ENCODE measurements around the gene GNB1. TPM values are rescaled to one million over a fixed set of nuclear protein-coding genes. Genes with fewer than 3 reads are reported as not detected.

The GNB1 gene
- total and polyA plus RNA-seq, 9 of the 15 experiments (the other 6 are each of a cell fraction or from before 2014, with no cell fraction given): 34.3 to 388 (median 114) TPM

DNA sequence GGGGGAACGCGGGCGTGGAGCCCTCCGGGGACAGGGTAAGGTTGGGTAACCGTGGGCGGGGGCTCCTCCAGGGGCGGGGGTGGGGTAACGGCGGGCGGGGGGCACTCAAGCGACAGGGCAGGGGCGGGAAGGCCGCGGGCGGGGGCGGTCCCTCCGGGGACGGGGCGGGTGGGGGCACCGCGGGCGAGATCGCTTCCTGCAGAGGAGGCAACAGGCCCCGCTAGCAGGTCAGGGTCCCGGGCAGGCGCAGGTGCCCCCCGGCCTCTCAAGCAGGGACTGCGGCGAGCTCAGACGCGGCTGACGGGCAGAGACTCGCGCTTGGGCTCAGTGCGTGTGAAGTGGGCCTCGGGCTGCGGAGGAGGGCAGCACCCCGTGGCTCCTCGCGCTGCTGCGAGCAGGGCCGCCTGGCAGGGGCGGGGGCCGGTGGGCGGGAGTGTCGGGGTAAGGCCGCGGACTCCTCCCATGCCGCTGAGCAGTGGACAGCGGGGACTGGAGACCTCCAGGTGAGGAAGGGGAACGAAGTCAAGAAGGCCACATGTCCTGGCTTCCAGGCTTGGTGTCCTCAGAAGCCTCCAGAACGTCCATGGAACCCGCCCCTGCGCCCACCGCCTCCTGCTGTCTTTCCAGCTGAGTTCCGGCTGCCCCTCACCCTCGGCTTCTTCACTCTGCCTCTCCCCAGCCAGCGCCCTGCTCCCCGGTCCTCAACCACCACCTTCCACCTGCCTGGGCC is 627 bp upstream of the GNB1 start (continued):
- TF ChIP-seq PHF8 (IDR thresholded peaks at IDR 0.05; ENCODE audit: borderline replicate concordance, low read length) (peak; percentile 69), RBM34 (IDR thresholded peaks at IDR 0.05; ENCODE audit: borderline replicate concordance, insufficient read depth, low read length) (no peak), ZC3H11A (IDR thresholded peaks at IDR 0.05; ENCODE audit: low read depth, low read length) (no peak), ZNF347 (CRISPR knock-in tag; IDR thresholded peaks at IDR 0.05; ENCODE audit: low read depth) (no peak), ESRRA (IDR thresholded peaks at IDR 0.05; ENCODE audit: borderline replicate concordance, low read depth) (no peak), GABPA (tag; conservative IDR thresholded peaks at IDR 0.05; ENCODE audit: low read depth) (no peak), RUNX1 (IDR thresholded peaks at IDR 0.05; ENCODE audit: low read depth) (no peak), HEY1 (CRISPR knock-in tag; IDR thresholded peaks at IDR 0.05; ENCODE audit: borderline replicate concordance) (no peak), ZSCAN29 (IDR thresholded peaks at IDR 0.05) (no peak), ZBED1 (IDR thresholded peaks at IDR 0.05) (no peak), BRD4 (IDR thresholded peaks at IDR 0.05) (no peak), CREB1 (IDR thresholded peaks at IDR 0.05) (no peak), CREB1 (CRISPR knock-in tag; IDR thresholded peaks at IDR 0.05) (no peak; the same call in 1 of the 2 replicates), MEF2A (IDR thresholded peaks at IDR 0.05; ENCODE audit: control insufficient read depth, low read depth, low read length) (no peak), NCOA1 (IDR thresholded peaks at IDR 0.05; ENCODE audit: low read depth) (no peak), POLR2A (conservative IDR thresholded peaks at IDR 0.05) (peak; percentile 83), SMAD3 (CRISPR knock-in tag; conservative IDR thresholded peaks at IDR 0.05) (no peak)
- TF ChIP-seq, protein P1, sequence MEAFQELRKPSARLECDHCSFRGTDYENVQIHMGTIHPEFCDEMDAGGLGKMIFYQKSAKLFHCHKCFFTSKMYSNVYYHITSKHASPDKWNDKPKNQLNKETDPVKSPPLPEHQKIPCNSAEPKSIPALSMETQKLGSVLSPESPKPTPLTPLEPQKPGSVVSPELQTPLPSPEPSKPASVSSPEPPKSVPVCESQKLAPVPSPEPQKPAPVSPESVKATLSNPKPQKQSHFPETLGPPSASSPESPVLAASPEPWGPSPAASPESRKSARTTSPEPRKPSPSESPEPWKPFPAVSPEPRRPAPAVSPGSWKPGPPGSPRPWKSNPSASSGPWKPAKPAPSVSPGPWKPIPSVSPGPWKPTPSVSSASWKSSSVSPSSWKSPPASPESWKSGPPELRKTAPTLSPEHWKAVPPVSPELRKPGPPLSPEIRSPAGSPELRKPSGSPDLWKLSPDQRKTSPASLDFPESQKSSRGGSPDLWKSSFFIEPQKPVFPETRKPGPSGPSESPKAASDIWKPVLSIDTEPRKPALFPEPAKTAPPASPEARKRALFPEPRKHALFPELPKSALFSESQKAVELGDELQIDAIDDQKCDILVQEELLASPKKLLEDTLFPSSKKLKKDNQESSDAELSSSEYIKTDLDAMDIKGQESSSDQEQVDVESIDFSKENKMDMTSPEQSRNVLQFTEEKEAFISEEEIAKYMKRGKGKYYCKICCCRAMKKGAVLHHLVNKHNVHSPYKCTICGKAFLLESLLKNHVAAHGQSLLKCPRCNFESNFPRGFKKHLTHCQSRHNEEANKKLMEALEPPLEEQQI (IDR thresholded peaks at IDR 0.05): no peak
- TF ChIP-seq, protein P2, sequence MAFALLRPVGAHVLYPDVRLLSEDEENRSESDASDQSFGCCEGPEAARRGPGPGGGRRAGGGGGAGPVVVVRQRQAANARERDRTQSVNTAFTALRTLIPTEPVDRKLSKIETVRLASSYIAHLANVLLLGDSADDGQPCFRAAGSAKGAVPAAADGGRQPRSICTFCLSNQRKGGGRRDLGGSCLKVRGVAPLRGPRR (CRISPR knock-in tag; IDR thresholded peaks at IDR 0.05): no peak
- TF ChIP-seq, protein P3, sequence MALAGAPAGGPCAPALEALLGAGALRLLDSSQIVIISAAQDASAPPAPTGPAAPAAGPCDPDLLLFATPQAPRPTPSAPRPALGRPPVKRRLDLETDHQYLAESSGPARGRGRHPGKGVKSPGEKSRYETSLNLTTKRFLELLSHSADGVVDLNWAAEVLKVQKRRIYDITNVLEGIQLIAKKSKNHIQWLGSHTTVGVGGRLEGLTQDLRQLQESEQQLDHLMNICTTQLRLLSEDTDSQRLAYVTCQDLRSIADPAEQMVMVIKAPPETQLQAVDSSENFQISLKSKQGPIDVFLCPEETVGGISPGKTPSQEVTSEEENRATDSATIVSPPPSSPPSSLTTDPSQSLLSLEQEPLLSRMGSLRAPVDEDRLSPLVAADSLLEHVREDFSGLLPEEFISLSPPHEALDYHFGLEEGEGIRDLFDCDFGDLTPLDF (CRISPR knock-in tag; IDR thresholded peaks at IDR 0.05): no peak
